ENCODE measurements around the gene LRCOL1. TPM values are rescaled to one million over a fixed set of nuclear protein-coding genes. Genes with fewer than 3 reads are reported as not detected.

LRCOL1 gene
- not detected in 2 replicates for total RNA-seq
- long read RNA-seq, result 0 reads

- Mint-ChIP-seq H3K9me3 (ENCODE audit: low read depth) (no peaks in the 10 kb centered on the region), H3K4me1 (ENCODE audit: low read depth) (peaks cover 4% of the 10 kb centered on the region), H3K27me3 (peaks cover 70% of the 10 kb centered on the region), H3K4me3 (ENCODE audit: low read depth) (no peak within 1 kb of the TSS), H3K36me3 (ENCODE audit: insufficient read depth) (no peaks in the 10 kb centered on the region), H3K27ac (no peak within 1 kb of the TSS)
- no peak for DNase-seq (ENCODE audit: low spot score, unreplicated experiment)
- TF ChIP-seq, protein P1, sequence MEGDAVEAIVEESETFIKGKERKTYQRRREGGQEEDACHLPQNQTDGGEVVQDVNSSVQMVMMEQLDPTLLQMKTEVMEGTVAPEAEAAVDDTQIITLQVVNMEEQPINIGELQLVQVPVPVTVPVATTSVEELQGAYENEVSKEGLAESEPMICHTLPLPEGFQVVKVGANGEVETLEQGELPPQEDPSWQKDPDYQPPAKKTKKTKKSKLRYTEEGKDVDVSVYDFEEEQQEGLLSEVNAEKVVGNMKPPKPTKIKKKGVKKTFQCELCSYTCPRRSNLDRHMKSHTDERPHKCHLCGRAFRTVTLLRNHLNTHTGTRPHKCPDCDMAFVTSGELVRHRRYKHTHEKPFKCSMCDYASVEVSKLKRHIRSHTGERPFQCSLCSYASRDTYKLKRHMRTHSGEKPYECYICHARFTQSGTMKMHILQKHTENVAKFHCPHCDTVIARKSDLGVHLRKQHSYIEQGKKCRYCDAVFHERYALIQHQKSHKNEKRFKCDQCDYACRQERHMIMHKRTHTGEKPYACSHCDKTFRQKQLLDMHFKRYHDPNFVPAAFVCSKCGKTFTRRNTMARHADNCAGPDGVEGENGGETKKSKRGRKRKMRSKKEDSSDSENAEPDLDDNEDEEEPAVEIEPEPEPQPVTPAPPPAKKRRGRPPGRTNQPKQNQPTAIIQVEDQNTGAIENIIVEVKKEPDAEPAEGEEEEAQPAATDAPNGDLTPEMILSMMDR (IDR thresholded peaks at IDR 0.05; ENCODE audit: unreplicated experiment), result no peak
Observed at GRCh38 chr12:132610051-132610759, at the start of gene LRCOL1. LRCOL1 (minus strand) TSS chr12:132610582; CDS start chr12:132606251, 4,331 bp downstream.

GRCh38 chr12:132660052-132660451 lies 49.7 kb upstream of the LRCOL1 start:
- no peak overlapping the region for H3K4me3 Mint-ChIP-seq (ENCODE audit: low read depth)
- no peaks in the 10 kb centered on the region for H3K9me3 Mint-ChIP-seq (ENCODE audit: low read depth)
- DNase-seq (ENCODE audit: low spot score, unreplicated experiment), result no peak
- peaks cover 19% of the 10 kb centered on the region for H3K36me3 Mint-ChIP-seq (ENCODE audit: insufficient read depth)
- TF ChIP-seq, protein P1 (IDR thresholded peaks at IDR 0.05; ENCODE audit: unreplicated experiment), result no peak
- no peaks in the 10 kb centered on the region for H3K27me3 Mint-ChIP-seq
- no peak overlapping the region for H3K27ac Mint-ChIP-seq
- H3K4me1 Mint-ChIP-seq (ENCODE audit: low read depth), result no peaks in the 10 kb centered on the region

- Mint-ChIP-seq H3K4me3 (ENCODE audit: low read depth) (no peak overlapping the region), H3K9me3 (ENCODE audit: low read depth) (no peaks in the 10 kb centered on the region), H3K27ac (no peak overlapping the region), H3K4me1 (ENCODE audit: low read depth) (no peaks in the 10 kb centered on the region), H3K27me3 (no peaks in the 10 kb centered on the region), H3K36me3 (ENCODE audit: insufficient read depth) (peaks cover 22% of the 10 kb centered on the region)
- no peak for DNase-seq (ENCODE audit: low spot score, unreplicated experiment)
- TF ChIP-seq, protein P1 (IDR thresholded peaks at IDR 0.05; ENCODE audit: unreplicated experiment), result no peak
Observed at GRCh38 chr12:132659146-132659545, 48.8 kb upstream of the LRCOL1 start.

GRCh38 chr12:132658149-132658894 lies 47.9 kb upstream of the LRCOL1 start:
- H3K27ac Mint-ChIP-seq, result no peak overlapping the region
- no peak overlapping the region for H3K4me3 Mint-ChIP-seq (ENCODE audit: low read depth)
- no peaks in the 10 kb centered on the region for H3K4me1 Mint-ChIP-seq (ENCODE audit: low read depth)
- TF ChIP-seq, protein P1 (IDR thresholded peaks at IDR 0.05; ENCODE audit: unreplicated experiment), result no peak
- no peaks in the 10 kb centered on the region for H3K9me3 Mint-ChIP-seq (ENCODE audit: low read depth)
- H3K27me3 Mint-ChIP-seq, result no peaks in the 10 kb centered on the region
- no peak for DNase-seq (ENCODE audit: low spot score, unreplicated experiment)
- peaks cover 28% of the 10 kb centered on the region for H3K36me3 Mint-ChIP-seq (ENCODE audit: insufficient read depth)

GRCh38 chr12:132657004-132657727 lies 46.8 kb upstream of the LRCOL1 start:
- TF ChIP-seq, protein P1 (IDR thresholded peaks at IDR 0.05; ENCODE audit: unreplicated experiment), result no peak
- Mint-ChIP-seq H3K27me3 (no peaks in the 10 kb centered on the region), H3K36me3 (ENCODE audit: insufficient read depth) (peaks cover 27% of the 10 kb centered on the region), H3K27ac (no peak overlapping the region), H3K4me3 (ENCODE audit: low read depth) (no peak overlapping the region), H3K4me1 (ENCODE audit: low read depth) (no peaks in the 10 kb centered on the region), H3K9me3 (ENCODE audit: low read depth) (no peaks in the 10 kb centered on the region)
- DNase-seq (ENCODE audit: low spot score, unreplicated experiment), result no peak

Measured in progenitor cell of endocrine pancreas (in vitro differentiated cells).